Sigmoid colon (tissue), 3 donors: ENCODE data around the gene PMVK.

Source experiments
- CTCF ChIP-seq, 4 experiments: fragments of 450-650 bp in 3 of 4; fragments of 200-600 bp in 1 of 4; IDR thresholded peaks; one replicate each; pipeline ENCODE4 v1.5.1; 2016 to 2019; ENCODE audit warnings: antibody characterized with exemption in 4 of 4, mild to moderate bottlenecking in 3 of 4, moderate library complexity in 2 of 4
- POLR2A ChIP-seq, 2 donors: fragments of 450-650 bp; IDR thresholded peaks; one replicate each; pipeline ENCODE4 v1.6.1; 2016; ENCODE audit warnings: antibody characterized with exemption in 2 of 2, mild to moderate bottlenecking in 2 of 2, moderate library complexity in 2 of 2

- TF ChIP-seq POLR2A (IDR thresholded peaks at IDR 0.05) = no peak
- TF ChIP-seq CTCF (IDR thresholded peaks at IDR 0.05) = no peak
These were observed 10.3 kb downstream of the PMVK start for GRCh38 chr1:154926201-154926600.
